Measurements from ENCODE around the gene GALE.
"Not testable (repeated sequence)": the region's sequence is repeated elsewhere in the genome, so short reads cannot be mapped to it uniquely, and the experiment has no call there.

Gene GALE

DNA sequence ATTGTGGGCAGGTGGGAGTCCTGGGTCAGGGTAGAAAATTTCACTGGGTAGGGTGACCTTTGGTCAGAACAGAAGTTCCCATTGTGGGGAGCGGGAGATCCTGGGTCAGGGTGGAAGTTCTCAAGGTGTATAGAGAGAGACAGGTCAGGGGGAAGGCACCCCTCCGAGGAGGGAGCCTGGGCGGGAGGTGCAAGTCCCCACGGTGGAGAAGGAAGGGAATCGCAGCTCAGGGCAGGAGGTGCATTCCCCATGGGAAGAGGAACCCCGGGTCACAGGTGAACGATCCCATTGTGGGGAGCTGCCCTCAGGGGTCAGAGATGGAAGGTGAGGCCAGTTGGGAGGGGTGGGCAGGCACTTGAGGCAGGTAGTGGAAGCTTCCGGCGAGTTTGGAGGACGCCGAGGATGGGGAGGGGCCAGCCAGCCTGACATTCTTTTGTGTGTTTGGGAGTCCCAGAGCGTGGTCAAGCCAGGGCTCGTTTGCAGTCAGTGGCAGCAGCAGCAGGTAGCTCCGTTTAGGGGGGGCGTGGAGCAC is 9.0 kb downstream of the GALE start:
- DNase-seq = no peak

DNA sequence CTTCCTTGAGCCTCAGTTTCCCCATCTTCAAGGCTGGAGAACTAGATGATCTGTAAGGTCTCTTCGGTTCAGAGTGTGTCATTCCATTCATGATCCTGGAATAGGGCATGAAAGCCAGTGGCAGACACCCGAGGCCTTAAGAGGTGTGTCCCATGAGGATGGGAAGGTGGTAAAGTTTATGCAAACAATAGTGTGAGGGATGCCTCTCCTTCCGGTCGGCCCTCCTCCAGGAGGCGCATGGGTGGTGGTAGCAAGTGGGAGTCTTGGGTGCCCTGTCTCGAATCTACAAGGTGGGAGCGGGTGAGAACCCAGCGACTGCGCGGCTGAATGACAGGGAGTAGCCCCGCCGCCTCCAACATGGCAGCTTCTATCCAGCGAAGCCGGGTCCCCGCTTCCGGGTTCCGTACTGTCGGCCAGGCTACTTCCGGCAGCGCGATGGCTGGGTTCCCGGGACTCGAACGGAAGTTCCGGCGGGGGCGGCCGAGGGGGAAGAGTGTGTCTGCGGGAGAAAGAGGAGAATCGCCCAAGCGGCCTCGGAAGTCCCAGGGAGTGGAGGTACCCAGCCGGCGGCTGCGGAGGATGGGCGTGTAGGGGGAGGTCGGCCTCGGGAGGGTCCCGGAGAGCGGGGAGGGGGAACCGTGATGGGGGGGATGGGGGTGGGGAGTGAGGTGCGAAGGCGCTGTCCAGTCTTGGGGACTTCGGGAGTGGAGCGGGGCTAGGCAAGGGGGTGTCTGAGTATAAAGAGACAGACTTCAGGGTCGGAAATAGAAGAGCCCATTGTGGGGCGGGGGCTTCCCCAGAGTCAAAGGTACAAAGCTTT is 9.6 kb downstream of the GALE start, which contains the start of gene LYPLA2:
Gene LYPLA2 (plus strand): TSS at position 450 of the 820 bp plus-strand sequence. CDS start 1,538 bp downstream, outside the sequence.
- DNase-seq = peak; percentile 79

DNA sequence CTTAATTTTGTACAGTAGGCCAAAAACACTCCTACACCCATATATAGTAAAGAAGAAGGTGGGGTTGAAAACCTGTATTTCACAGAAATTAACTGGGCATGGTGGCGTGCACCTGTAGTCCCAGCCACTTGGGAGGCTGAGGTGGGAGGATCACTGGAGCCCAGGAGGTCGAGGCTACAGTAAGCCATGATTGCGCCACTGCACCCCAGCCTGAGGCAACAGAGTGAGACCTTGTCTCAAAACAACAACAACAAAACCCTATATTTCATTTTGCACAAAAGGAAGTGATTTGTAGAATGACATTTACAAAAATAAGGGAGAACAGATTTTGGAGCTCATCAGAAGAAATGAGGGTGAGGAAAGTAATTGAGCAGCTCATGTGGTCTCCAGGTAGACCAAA is 11.9 kb downstream of the GALE start:
- no peak for DNase-seq

DNA sequence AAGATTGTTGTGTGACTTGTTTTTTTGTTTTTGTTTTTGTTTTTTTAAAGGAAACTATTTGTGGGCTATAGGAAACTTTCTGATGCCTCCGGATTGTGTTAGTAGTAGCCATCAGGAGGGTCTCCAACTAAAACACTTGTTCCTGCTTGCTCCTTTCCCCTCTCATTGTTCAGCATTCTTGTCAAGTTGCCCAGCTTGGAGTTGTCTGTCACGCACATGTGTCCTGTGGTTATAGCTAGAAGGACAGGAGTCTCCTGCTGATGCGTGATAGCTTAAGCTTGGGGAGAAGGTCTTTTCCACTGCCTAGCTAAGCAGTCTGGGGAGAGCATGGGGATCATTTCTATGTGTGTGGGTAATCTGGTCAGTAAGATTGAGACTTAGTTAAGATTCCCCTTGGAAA is 12.9 kb downstream of the GALE start:
- no peak for DNase-seq

DNA sequence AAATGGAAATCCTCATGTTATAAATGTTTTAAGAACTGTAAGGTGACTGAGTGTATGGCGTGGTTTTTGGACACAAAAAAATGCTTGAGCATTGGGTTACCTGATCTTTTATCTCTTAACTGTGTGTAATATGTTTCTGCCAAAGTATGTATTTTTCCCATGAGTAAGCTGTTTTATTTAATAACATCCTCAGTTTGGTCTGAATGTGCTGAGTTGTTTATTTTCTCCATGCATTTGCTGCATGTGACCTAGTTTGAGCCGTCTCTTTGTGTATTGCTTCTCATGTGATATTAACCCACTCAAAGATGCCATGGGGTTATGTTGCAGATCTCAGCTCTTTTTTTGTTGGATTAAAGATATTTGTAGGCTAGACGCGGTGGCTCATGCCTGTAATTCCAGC is 15.7 kb downstream of the GALE start:
- DNase-seq = no peak

DNA sequence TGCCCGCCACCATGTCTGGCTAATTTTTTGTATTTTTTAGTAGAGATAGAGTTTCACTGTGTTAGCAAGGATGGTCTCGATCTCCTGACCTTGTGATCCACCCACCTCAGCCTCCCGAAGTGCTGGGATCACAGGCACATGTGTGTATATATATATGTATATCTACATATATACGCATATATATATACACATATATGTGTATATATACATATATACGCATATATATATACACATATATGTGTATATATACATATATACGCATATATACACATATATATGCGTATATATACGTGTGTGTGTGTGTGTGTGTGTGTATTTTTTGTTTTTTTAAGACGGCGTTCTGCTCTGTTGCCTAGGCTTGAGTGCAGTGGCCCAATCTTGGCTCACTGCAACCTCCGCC is 17.4 kb downstream of the GALE start:
- not testable (repeated sequence) for DNase-seq

DNA sequence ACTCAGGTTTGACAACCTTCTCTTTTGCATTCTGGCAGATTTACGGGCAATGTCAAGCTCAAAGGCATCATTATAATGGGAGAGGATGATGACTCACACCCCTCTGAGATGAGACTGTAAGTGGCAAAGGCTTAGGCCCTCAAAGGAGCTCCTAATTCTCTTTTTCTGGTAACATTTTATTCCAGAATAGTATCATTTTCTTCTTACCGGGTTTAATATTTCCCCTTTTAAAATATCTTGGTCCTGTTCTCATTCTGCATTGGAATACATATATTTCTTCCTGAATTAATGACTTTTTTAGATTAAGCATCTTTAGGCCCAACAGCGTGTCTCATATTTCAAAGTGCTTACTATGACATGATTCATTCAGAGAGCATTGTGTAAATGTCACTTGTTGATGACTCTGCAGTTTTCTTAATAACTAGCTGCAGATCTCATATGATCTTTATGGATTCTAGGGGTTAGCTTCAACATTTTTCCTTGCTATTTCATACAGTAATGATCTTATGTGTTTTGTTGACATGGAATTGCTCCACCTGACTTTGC is 20.7 kb downstream of the GALE start:
- no peak for DNase-seq

DNA sequence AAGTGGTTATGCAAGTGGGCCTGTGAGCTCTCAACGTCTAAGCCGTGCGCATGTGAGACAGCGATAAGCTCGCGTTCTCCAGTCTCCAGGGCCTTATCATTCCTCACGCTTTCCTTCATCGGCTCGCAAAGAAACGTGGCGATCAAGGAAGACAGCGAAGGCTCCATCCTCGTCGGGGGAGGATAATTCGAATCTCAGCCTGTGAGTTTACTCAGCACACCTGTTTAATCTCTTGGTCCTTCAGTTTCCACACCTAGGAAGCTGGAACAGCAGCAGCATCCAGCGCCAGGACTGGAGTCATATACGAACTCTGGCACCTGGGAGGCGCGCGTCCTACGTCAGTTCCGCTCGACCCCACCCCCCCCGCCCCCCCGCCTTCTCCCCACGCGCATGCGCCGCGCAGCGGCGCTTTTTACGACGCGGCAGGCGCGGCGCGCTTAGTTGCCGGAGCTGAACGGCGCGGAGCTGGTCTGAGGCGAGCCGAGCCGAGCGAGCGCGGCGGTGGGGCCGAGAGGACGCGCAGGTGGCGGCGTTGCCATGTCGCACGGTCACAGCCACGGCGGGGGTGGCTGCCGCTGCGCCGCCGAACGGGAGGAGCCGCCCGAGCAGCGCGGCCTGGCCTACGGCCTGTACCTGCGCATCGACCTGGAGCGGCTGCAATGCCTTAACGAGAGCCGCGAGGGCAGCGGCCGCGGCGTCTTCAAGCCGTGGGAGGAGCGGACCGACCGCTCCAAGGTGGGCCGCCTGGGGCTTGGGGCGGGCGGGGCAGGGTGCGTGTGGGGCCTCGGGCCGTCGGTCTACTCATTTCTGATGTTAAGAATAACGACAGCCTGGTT is 22.4 kb downstream of the GALE start, which contains the start of gene PITHD1:
Gene PITHD1 (plus strand): TSS at position 440 of the 836 bp plus-strand sequence. CDS start 98 bp downstream, at position 538.
- peak; percentile 67 for DNase-seq

DNA sequence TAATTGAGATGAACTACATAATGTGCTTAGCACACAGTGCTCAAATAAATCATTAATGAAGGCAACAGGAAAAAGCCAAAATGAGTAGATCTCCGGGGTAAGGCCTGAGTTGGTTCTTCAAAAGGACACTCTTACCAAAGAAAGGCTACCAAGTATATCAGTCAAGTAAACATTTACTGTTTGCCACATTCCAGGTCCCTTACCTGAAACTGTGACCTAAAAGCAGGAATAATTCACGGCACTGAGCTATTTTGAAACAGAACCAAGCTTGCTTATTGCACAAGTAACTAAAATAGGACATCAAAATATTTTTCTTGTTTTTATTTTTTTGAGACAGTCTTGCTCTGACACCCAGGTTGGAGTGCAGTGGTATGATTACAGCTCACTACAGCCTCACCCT is 24.3 kb downstream of the GALE start:
- no peak for DNase-seq

DNA sequence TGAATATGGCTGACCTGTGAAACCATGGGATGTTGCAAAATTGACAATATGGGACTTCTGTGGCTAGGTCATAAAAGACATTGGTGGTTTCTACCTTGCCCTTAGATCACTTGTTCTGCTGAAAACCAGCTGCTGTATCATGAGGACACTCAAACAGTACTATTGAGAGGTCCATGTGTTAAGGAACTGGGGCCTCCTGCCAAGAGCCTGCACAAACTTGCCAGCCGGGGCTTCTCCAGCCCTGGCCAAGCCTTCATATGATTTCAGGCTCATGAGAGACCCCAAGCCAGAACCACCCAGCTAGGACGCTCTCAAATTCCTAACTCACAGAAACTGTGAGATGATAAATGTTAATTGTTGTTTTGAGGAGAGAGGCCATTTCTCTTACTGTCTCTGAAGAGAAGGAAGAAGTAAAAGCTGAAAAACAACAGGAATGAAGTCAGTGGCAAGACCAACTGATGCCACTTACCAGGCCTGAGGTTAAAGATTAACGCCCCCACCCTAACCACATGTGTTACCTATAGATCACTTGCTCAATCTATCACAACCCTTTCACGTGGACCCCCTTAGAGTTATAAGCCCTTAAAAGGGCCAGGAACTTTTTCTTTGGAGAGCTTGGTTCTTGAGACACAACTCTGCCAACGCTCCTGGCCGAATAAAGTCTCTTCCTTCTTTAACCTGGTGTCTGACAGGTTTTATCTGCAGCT is 26.2 kb downstream of the GALE start:
- DNase-seq = no peak

DNA sequence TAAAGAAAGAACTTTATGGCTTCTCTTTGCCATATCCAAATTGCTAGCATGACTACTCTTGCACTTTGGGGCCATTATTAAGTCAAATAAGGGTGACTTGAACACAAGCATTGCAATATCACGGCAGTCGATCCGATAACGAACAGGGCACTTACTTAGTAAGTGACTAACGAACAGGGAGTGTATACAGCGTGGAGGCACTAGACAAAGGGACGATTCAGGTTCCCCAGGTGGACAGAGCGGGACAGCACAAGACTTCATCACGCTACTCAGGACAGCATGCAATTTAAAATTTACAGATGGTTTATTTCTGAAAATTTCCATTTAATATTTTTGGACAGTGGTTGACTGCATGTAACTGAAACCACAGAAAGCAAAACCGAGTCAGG is 27.7 kb downstream of the GALE start:
- DNase-seq = no peak

DNA sequence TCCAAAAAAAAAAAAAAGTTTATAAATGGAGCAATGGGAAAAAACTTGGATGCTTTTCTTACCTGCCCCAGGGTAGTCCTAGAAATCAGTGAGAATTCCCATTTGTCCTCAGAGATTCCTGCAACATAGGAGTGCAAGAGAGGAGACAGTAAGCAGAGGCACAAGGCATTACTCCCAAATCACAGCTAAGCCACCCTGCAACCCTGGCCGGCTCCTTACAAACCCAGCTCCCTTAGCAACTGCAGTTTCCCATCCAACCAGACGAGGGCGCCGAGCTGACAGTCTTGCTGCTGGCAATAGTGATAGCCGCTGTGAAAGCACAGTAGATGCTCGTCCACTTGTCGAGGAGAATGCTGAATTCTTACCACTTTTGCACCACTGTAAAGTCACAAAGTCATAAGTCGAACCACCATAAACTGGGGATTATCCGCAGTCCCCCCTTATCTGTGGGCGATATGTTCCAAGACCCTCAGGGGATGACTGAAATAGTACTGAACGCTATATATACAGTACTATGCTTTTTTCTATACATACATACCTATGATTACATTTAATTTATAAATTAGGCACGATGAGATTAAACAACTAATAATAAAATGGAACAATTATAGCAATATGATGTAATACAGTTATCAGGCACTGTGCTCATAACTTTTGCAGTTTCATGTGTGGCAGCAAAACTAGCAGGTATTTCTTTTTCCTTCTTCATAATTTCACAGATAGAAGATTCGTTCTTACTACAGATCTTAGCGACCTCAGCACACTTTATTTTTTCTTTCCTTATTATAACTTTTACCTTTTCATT is 28.3 kb downstream of the GALE start:
- DNase-seq = peak; percentile 88

DNA sequence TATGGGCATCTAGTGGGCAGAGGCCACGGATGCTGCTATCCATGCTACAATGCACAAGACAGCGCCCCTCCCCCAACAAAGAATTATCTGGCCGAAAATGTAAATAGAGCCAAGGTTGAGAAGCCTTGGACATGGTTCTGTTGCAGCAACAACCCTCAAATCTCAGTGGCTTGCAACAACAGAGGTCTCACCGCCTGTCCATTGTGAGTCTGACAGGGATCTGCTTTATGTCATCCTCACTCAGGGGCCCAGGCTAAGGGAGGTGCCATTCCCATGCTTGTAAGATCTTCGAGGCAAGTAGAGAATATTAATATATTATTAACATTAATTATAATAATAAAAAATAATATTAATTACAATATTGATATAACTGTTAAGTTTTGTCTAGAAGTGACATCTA is 31.8 kb downstream of the GALE start:
- no peak for DNase-seq

DNA sequence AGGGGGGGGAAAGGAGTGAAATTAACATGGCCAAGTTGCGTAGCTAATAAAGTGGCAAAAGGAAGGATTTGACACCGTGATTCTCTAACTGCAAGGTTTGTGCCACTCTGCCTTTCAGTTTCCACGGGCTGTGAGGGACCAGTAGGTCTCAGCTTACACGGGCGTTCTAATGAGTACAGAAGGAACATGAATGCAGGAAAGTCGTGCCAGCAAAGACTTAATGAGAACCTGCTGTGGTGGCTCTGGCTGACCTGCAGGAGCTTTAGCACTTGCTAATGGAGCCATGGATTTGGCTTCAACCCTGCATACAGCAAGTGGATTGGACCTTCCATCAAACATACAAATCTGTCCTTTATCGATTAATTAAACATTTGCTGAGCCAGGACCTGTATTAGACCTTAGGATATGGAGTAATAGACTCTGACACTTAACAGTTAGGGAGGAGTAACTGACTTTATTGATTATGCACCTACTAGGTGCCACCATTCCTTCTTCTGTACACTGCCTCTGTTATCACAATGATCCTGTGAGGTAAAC is 37.4 kb downstream of the GALE start:
- DNase-seq = no peak

DNA sequence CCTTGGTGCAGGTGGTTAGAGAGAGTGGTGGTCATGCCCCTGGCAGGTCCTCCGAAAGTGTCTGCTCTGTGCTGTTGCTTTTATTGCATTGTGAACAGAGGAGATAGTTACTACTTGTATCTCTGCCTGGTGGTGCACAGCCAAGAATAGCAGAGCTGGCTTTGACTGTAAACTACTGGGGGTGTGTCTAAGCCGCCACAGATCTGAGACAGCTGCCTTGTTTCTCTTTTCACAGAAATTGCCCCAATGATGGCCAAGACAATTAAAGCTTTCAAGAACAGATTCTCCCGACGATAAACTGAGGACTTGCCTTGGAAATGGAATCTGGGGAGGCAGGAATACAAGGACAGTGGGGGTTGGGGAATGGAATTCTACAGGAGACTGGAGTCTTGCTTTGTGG is 41.3 kb downstream of the GALE start:
- no peak for DNase-seq

DNA sequence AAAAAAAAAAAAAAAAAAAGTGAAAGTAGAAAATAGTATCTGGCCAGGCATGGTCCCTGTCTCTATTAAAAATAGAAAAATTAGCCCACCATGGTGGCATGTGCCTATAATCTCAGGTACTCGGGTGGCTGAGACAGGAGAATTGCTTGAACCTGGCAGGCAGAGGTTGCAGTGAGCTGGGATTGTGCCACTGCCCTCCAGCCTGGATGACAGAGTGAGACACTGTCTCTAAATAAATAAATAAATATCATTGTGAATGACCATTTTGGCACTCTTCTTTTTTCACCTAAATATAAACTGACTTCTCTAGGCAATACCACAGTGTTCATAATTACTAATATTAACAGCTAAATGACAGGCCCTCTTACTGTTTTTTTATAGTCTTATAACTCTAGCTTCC is 42.7 kb downstream of the GALE start:
- DNase-seq = no peak

DNA sequence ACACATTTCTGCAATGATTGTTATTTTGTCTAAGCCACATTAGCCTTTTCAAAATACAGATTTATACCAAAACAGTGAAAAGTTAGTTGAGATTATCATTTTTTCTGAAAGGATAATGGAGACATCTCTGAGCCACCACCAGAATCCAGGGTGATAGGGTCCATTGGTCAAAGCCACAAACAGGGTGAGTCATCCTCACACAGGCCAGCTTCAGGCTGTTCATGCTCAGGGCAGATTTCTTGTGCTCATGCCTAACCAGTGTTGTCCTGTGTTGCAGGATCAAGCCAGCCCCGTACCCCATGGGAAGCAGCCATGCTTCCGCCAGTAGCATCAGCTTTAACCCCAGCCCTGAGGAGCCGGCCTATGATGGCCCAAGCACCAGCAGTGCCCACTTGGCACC is 43.9 kb downstream of the GALE start:
- DNase-seq = no peak

DNA sequence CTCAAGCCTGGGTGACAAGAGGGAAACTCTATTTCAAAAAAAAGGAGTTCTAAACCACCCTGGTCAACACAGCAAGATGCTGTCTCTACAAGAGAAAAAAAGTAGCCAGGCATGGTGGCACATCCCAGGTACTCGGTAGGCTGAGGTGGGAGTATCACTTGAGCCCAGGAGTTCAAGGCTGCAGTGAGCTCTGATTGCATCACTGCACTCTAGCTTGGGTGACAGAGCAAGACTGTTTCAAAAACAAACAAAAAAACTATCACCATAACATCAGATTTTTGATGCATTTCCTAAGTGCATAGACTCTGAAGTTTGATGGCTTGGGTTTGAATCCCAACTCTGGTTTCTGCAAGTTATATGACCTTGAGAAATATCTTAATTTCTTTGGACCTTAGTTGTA is 47.6 kb downstream of the GALE start:
- DNase-seq = no peak

DNA sequence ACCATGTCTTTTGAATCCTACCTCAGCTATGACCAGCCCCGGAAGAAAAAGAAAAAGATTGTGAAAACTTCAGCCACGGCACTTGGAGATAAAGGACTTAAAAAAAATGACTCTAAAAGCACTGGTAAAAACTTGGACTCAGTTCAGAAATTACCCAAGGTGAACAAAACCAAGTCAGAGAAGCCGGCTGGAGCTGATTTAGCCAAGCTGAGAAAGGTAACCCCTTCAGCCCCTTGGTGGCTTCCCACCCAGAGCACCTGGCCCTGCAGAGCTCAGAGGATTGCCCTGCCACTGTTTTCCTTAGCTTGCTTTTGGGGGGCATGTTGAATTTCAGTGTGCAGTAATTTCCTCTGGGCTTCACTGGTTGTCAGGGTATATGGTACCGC is 48.7 kb downstream of the GALE start:
- no peak for DNase-seq

DNA sequence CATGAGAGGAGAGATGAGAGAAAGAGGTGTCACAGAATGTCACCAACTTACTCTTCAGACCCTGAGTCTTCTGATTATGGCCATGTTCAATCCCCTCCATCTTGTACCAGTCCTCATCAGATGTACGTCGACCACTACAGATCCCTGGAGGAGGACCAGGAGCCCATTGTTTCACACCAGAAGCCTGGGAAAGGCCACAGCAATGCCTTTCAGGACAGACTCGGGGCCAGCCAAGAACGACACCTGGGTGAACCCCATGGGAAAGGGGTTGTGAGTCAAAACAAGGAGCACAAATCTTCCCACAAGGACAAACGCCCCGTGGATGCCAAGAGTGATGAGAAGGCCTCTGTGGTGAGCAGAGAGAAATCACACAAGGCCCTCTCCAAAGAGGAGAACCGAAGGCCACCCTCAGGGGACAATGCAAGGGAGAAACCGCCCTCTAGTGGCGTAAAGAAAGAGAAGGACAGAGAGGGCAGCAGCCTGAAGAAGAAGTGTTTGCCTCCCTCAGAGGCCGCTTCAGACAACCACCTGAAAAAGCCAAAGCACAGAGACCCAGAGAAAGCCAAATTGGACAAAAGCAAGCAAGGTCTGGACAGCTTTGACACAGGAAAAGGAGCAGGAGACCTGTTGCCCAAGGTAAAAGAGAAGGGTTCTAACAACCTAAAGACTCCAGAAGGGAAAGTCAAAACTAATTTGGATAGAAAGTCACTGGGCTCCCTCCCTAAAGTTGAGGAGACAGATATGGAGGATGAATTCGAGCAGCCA is 49.3 kb downstream of the GALE start:
- DNase-seq = no peak

DNA sequence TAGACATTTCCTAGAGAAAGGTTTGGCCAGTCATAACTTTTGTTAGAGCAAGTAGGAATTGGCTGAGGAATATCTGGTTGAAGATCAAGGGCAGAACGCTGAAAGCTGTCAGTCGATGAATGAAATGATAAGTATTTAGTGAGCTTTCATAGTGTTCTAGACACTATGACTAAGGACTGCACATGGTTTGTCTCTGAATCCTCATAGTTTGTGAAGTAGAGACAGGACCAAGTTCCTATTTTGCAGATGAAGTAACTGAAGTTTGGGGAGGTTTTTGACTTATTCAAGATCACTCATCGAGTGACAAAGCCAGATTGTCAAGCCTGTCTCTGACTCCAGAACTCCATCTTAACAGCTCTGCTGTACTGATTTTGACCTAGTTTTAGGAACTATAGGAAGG is 52.5 kb downstream of the GALE start:
- no peak for DNase-seq
